HEK293 (cell line): ENCODE results near the gene CPNE1.

Experiments used
- CTCF ChIA-PET: fragments of 350-600 bp; formaldehyde crosslinking; extraction: SDS; loops from one replicate; lab custom pipeline; 2021; ENCODE audit warnings: antibody characterized with exemption; lab: Yijun Ruan, JAX
- POLR2A ChIA-PET: fragments of 300-600 bp; formaldehyde crosslinking; extraction: SDS; loops from one replicate; lab custom pipeline; 2020; ENCODE audit warnings: antibody characterized with exemption, inconsistent platforms; lab: Yijun Ruan, JAX
- H3K27ac ChIP-seq: fragments of 200-500 bp; sonication (Bioruptor generic); 2 replicates; pipeline ENCODE4 v1.5.1; 2014; ENCODE audit warnings: low read depth, low read length, control low read depth, inconsistent platforms; ENCODE audit errors: extremely low read depth
- H3K36me3 ChIP-seq, 2 experiments: fragments of 200-500 bp in 1 of 2; sonication (Bioruptor generic) in 1 of 2; 1 replicate in 1 of 2; 2 replicates in 1 of 2; pipeline ENCODE4 v1.5.1; 2014 to 2017; ENCODE audit warnings: inconsistent platforms in 2 of 2, low read length in 2 of 2; ENCODE audit not compliant: control insufficient read depth in 2 of 2, insufficient read depth in 1 of 2
- H3K4me1 ChIP-seq: fragments of 200-500 bp; sonication (Bioruptor generic); 2 replicates; pipeline ENCODE4 v1.5.1; 2014; ENCODE audit warnings: mild to moderate bottlenecking, low read length, inconsistent platforms; ENCODE audit not compliant: control insufficient read depth, insufficient read depth
- H3K4me3 ChIP-seq: 2 replicates; pipeline ENCODE4 v1.5.1; 2011; ENCODE audit warnings: low read depth, mild to moderate bottlenecking, control low read depth, low read length, moderate library complexity
- H3K9me3 ChIP-seq: fragments of 200-500 bp; sonication (Bioruptor generic); 2 replicates; pipeline ENCODE4 v1.5.1; 2014; ENCODE audit warnings: low read depth, low read length, inconsistent platforms; ENCODE audit not compliant: control insufficient read depth, insufficient read depth
- RBAK ChIP-seq: fragments of 450-650 bp; formaldehyde crosslinking; IDR thresholded peaks from 2 replicates; pipeline ENCODE4 v1.5.1; 2016; ENCODE audit warnings: missing biosample characterization, missing genetic modification characterization
- SP3 ChIP-seq: fragments of 450-650 bp; formaldehyde crosslinking; IDR thresholded peaks from 2 replicates; pipeline ENCODE4 v1.5.1; 2016; ENCODE audit warnings: missing biosample characterization, missing genetic modification characterization
- SP7 ChIP-seq: fragments of 450-650 bp; formaldehyde crosslinking; IDR thresholded peaks from 2 replicates; pipeline ENCODE4 v1.5.1; 2016; ENCODE audit warnings: missing biosample characterization, missing genetic modification characterization
- TCF7L2 ChIP-seq: IDR thresholded peaks from 2 replicates; pipeline ENCODE4 v1.6.1; 2011; ENCODE audit warnings: low read depth, mild to moderate bottlenecking, inconsistent platforms, low read length, moderate library complexity, borderline replicate concordance
- WT1 ChIP-seq: fragments of 450-650 bp; formaldehyde crosslinking; IDR thresholded peaks from 2 replicates; pipeline ENCODE4 v1.5.1; 2016; ENCODE audit warnings: missing biosample characterization, missing genetic modification characterization
- ZBTB8A ChIP-seq: fragments of 450-650 bp; formaldehyde crosslinking; IDR thresholded peaks from 2 replicates; pipeline ENCODE4 v1.5.1; 2016; ENCODE audit warnings: missing biosample characterization, missing genetic modification characterization
- ZNF10 ChIP-seq: fragments of 450-650 bp; formaldehyde crosslinking; IDR thresholded peaks from 2 replicates; pipeline ENCODE4 v1.5.1; 2017; ENCODE audit warnings: missing biosample characterization, missing genetic modification characterization
- ZNF112 ChIP-seq: fragments of 450-650 bp; formaldehyde crosslinking; IDR thresholded peaks from 2 replicates; pipeline ENCODE4 v1.5.0; 2017; ENCODE audit warnings: missing biosample characterization, missing genetic modification characterization
- ZNF184 ChIP-seq: fragments of 450-650 bp; IDR thresholded peaks from 2 replicates; pipeline ENCODE4 v1.5.1; 2018; ENCODE audit warnings: missing biosample characterization, mild to moderate bottlenecking, missing genetic modification characterization
- ZNF214 ChIP-seq: fragments of 450-650 bp; formaldehyde crosslinking; IDR thresholded peaks from 2 replicates; pipeline ENCODE4 v1.5.1; 2017; ENCODE audit warnings: missing biosample characterization, mild to moderate bottlenecking, missing genetic modification characterization, borderline replicate concordance
- ZNF311 ChIP-seq: fragments of 450-650 bp; formaldehyde crosslinking; IDR thresholded peaks from 2 replicates; pipeline ENCODE4 v1.5.1; 2017; ENCODE audit warnings: missing biosample characterization, missing genetic modification characterization, borderline replicate concordance
- ZNF391 ChIP-seq: fragments of 450-650 bp; formaldehyde crosslinking; IDR thresholded peaks from 2 replicates; pipeline ENCODE4 v1.5.1; 2016; ENCODE audit warnings: low read depth, missing biosample characterization, missing genetic modification characterization, borderline replicate concordance
- ZNF416 ChIP-seq: fragments of 450-650 bp; formaldehyde crosslinking; IDR thresholded peaks from 2 replicates; pipeline ENCODE4 v1.5.1; 2016; ENCODE audit warnings: missing biosample characterization, missing genetic modification characterization
- ZNF501 ChIP-seq: fragments of 450-650 bp; formaldehyde crosslinking; IDR thresholded peaks from 2 replicates; pipeline ENCODE4 v1.5.1; 2016; ENCODE audit warnings: missing biosample characterization, missing genetic modification characterization
- ZNF510 ChIP-seq: fragments of 450-650 bp; formaldehyde crosslinking; IDR thresholded peaks from 2 replicates; pipeline ENCODE4 v1.5.1; 2018; ENCODE audit warnings: mild to moderate bottlenecking, missing genetic modification characterization, missing biosample characterization; ENCODE audit not compliant: insufficient replicate concordance
- ZNF514 ChIP-seq: fragments of 450-650 bp; formaldehyde crosslinking; IDR thresholded peaks from 2 replicates; pipeline ENCODE4 v1.5.1; 2016; ENCODE audit warnings: missing biosample characterization, missing genetic modification characterization
- ZNF529 ChIP-seq: fragments of 450-650 bp; formaldehyde crosslinking; IDR thresholded peaks from 2 replicates; pipeline ENCODE4 v1.5.1; 2017; ENCODE audit warnings: missing genetic modification characterization, missing biosample characterization; ENCODE audit not compliant: insufficient replicate concordance
- ZNF544 ChIP-seq: fragments of 450-650 bp; formaldehyde crosslinking; IDR thresholded peaks from 2 replicates; pipeline ENCODE4 v1.5.0; 2017; ENCODE audit warnings: missing biosample characterization, missing genetic modification characterization
- ZNF600 ChIP-seq: fragments of 450-650 bp; formaldehyde crosslinking; IDR thresholded peaks from 2 replicates; pipeline ENCODE4 v1.5.1; 2016; ENCODE audit warnings: missing biosample characterization, missing genetic modification characterization
- ZNF664 ChIP-seq: fragments of 450-650 bp; formaldehyde crosslinking; IDR thresholded peaks from 2 replicates; pipeline ENCODE4 v1.5.1; 2016; ENCODE audit warnings: missing biosample characterization, missing genetic modification characterization
- ZNF670 ChIP-seq: fragments of 450-650 bp; formaldehyde crosslinking; IDR thresholded peaks from 2 replicates; pipeline ENCODE4 v1.5.1; 2016; ENCODE audit warnings: missing biosample characterization, missing genetic modification characterization, low read depth
- ZNF76 ChIP-seq: fragments of 450-650 bp; formaldehyde crosslinking; IDR thresholded peaks from 2 replicates; pipeline ENCODE4; 2016; ENCODE audit warnings: low read depth, missing biosample characterization, missing genetic modification characterization, borderline replicate concordance
- ZXDB ChIP-seq: fragments of 450-650 bp; formaldehyde crosslinking; IDR thresholded peaks from 2 replicates; pipeline ENCODE4 v1.5.1; 2016; ENCODE audit warnings: missing biosample characterization, missing genetic modification characterization
- TF ChIP-seq, protein P1 (sequence below): fragments of 450-650 bp; formaldehyde crosslinking; IDR thresholded peaks from 2 replicates; pipeline ENCODE4 v1.5.1; 2016; ENCODE audit warnings: missing biosample characterization, missing genetic modification characterization
- TF ChIP-seq, protein P2 (sequence below): fragments of 450-650 bp; formaldehyde crosslinking; IDR thresholded peaks from 2 replicates; pipeline ENCODE4 v1.5.1; 2017; ENCODE audit warnings: missing biosample characterization, missing genetic modification characterization

CPNE1 gene

DNA sequence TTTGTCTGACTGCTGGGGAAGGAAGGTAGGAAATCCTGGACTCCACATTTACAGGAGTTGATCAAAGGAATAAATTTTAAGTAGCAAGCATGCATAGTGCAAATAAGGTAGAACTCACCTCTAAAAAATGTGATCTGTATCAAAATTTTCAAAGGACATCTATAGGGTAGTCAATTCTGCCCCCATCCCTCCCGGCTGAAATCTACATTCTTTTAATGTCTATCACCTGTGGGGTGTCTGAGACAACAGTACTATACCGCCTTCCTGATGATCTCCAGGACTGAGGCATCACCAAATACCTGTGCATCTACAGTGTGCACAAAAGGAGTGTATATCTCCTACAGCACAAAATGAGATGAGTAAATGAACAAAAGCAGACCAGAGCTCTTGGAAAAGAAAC lies 19.9 kb downstream of the CPNE1 start:
- no peak overlapping the region for H3K27ac ChIP-seq
- ChIA-PET POLR2A (no interaction called here), CTCF (no interaction called here)
- H3K4me1 ChIP-seq = no peaks in the 10 kb centered on the region
- H3K9me3 ChIP-seq = no peaks in the 10 kb centered on the region
- H3K36me3 ChIP-seq = peaks cover 0 to 4% of the 10 kb centered on the region in 2 experiments; a peak in 2 of 3 replicates
- no peak for TF ChIP-seq ZNF184 (tag by site-specific recombination)
- no peak for TF ChIP-seq ZNF10 (tag by site-specific recombination)
- TF ChIP-seq RBAK (tag by site-specific recombination) = no peak
- H3K4me3 ChIP-seq = no peak overlapping the region

DNA sequence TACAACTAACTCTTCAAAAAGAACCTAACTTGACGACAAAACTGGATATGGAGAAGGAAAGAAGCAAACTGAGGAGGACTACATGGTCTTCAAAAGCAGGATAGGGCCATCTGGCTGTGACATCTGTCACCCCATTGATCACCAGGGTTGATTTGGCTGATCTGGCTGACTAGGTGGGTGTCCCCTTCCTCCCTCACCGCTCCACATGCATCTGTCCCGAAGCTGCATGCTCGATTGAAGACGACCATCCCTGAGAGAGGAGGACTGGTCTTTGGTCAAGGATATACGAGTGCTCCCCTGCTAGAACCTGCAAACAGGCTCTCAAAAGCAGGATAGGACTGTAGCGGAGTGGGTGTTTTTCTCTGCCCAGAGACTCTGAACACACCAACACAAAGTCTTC lies 21.7 kb downstream of the CPNE1 start:
- ChIA-PET POLR2A (no interaction called here), CTCF (no interaction called here)
- no peaks in the 10 kb centered on the region; a peak in 1 of 3 replicates for H3K36me3 ChIP-seq
- H3K9me3 ChIP-seq = no peaks in the 10 kb centered on the region
- H3K4me1 ChIP-seq = no peaks in the 10 kb centered on the region
- TF ChIP-seq SP7 (tag by site-specific recombination) = no peak
- no peak for TF ChIP-seq ZNF510 (tag by site-specific recombination)
- TF ChIP-seq ZNF214 (tag by site-specific recombination) = no peak
- no peak for TF ChIP-seq ZXDB (tag by site-specific recombination)
- TF ChIP-seq WT1 (tag by site-specific recombination) = no peak
- TF ChIP-seq, all 188 proteins: peak for 0
- H3K4me3 ChIP-seq = no peak overlapping the region
- H3K27ac ChIP-seq = no peak overlapping the region

DNA sequence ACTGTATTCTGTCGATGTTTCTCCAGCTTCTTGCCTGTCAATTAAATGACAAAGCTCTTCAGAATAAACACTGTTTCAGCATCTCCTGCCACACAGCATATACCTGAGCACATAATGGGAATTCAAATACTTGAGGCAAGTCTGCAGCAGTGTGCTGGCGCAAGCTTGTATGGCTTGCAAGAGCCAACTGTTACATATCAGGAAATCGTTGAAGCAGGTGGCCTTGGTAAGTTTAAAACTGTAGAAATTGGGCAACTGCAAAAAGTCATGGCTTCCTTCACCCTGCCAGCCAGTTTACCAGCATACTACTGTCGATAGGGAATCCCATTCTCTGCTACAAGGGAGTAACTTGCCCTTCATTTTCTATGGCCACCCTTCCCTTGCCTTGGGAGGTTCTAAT lies 23.0 kb downstream of the CPNE1 start:
- H3K4me3 ChIP-seq = no peak overlapping the region
- ChIA-PET CTCF (no interaction called here), POLR2A (no interaction called here)
- no peak overlapping the region for H3K27ac ChIP-seq
- no peaks in the 10 kb centered on the region; a peak in 1 of 3 replicates for H3K36me3 ChIP-seq
- no peaks in the 10 kb centered on the region for H3K4me1 ChIP-seq
- TF ChIP-seq ZNF416 (tag by site-specific recombination) (no peak), ZNF600 (tag by site-specific recombination) (0 out of 2 replicates have a peak, but pooled peaks have one; percentile 33)
- no peaks in the 10 kb centered on the region for H3K9me3 ChIP-seq

DNA sequence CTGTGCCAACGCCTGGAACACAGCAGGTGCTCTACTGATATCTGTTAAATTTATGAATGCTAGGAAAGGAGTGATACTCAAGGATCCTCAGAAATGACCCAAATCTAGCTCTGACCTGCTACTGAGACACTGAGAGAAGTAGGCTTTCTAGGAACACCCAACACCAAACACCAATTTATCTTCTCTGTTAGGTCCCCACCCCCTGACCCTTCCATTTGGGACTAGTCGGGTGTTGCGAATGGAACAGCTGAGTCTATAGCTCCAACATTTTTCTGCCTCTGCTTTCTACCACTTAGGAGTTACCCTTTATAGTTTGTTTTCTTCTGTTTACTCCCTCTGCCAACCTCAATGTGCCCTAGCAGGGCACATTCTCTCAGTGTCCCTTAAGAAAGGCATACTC lies 24.0 kb downstream of the CPNE1 start:
- ChIA-PET POLR2A (interaction anchor here (1.2 kb wide), 1 partner anchor 21 kb away, joined by 5 read pairs; no protein-coding TSS in a partner anchor), CTCF (no interaction called here)
- Histone ChIP-seq H3K4me1 (no peaks in the 10 kb centered on the region), H3K9me3 (no peaks in the 10 kb centered on the region), H3K27ac (no peak overlapping the region), H3K36me3 (no peaks in the 10 kb centered on the region; a peak in 1 of 3 replicates), H3K4me3 (no peak overlapping the region)
- TF ChIP-seq, protein P1, sequence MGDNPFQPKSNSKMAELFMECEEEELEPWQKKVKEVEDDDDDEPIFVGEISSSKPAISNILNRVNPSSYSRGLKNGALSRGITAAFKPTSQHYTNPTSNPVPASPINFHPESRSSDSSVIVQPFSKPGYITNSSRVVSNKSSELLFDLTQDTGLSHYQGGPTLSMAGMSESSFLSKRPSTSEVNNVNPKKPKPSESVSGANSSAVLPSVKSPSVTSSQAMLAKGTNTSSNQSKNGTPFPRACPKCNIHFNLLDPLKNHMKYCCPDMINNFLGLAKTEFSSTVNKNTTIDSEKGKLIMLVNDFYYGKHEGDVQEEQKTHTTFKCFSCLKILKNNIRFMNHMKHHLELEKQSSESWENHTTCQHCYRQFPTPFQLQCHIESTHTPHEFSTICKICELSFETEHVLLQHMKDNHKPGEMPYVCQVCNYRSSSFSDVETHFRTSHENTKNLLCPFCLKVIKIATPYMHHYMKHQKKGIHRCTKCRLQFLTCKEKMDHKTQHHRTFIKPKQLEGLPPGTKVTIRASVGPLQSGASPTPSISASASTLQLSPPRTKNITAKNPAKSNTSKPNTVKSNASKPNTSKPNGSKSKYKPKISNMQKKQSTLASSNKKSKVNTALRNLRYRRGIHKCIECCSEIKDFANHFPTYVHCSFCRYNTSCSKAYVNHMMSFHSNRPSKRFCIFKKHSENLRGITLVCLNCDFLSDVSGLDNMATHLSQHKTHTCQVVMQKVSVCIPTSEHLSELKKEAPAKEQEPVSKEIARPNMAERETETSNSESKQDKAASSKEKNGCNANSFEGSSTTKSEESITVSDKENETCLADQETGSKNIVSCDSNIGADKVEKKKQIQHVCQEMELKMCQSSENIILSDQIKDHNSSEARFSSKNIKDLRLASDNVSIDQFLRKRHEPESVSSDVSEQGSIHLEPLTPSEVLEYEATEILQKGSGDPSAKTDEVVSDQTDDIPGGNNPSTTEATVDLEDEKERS (tag by site-specific recombination) = no peak
- TF ChIP-seq ZNF311 (tag by site-specific recombination) (no peak), SP3 (no peak), ZBTB8A (tag by site-specific recombination) (no peak), ZNF670 (tag by site-specific recombination) (no peak), ZNF76 (tag by site-specific recombination) (no peak), TCF7L2 (no peak), ZNF501 (tag by site-specific recombination) (no peak), ZNF391 (no peak), ZNF112 (tag by site-specific recombination) (no peak), ZNF529 (tag by site-specific recombination) (no peak), ZNF514 (tag by site-specific recombination) (no peak), ZNF544 (tag by site-specific recombination) (no peak), ZNF664 (tag by site-specific recombination) (no peak), WT1 (tag by site-specific recombination) (no peak)
- TF ChIP-seq, protein P2, sequence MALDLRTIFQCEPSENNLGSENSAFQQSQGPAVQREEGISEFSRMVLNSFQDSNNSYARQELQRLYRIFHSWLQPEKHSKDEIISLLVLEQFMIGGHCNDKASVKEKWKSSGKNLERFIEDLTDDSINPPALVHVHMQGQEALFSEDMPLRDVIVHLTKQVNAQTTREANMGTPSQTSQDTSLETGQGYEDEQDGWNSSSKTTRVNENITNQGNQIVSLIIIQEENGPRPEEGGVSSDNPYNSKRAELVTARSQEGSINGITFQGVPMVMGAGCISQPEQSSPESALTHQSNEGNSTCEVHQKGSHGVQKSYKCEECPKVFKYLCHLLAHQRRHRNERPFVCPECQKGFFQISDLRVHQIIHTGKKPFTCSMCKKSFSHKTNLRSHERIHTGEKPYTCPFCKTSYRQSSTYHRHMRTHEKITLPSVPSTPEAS (tag by site-specific recombination) = no peak
